Sciatic nerve (tissue), 2 donors: Measurements from ENCODE around the gene HDAC10. TPM values are rescaled to one million over a fixed set of nuclear protein-coding genes. Genes with fewer than 3 reads are reported as not detected.
"Not testable (repeated sequence)": the region's sequence is repeated elsewhere in the genome, so short reads cannot be mapped to it uniquely, and the experiment has no call there.

Experiments
- ATAC-seq: fragments of 200-7000 bp; cut with Tn5 transposase; one replicate; pipeline ENCODE4 v1.9.1; 2020; ENCODE audit warnings: mild to moderate bottlenecking, moderate library complexity
- DNase-seq: peaks from one replicate; pipeline ENCODE4 v3.0.0-alpha.2; 2020; ENCODE audit warnings: low spot score
- intact Hi-C: fragments of 100-400 bp; cut with DNase I; formaldehyde crosslinking; loops from one replicate; pipeline ENCODE4 v1.14.2; 2022
- total RNA-seq: library from RNA; stranded (reverse); fragmentation: NEBNext Ultra II Directional; extraction: Animal tissue kit (Norgen Biotek cat#: 25700); gene quantifications from one replicate; pipeline ENCODE4 v1.2.1, GENCODE V29; 2021
- donor health status: DM: no; HTN: no; CAD: no.
- donor health status: DM: no; HTN: no; CAD: no.

Gene HDAC10
- total RNA-seq, 1 donor from 2014 or later: 32.4 TPM

DNA sequence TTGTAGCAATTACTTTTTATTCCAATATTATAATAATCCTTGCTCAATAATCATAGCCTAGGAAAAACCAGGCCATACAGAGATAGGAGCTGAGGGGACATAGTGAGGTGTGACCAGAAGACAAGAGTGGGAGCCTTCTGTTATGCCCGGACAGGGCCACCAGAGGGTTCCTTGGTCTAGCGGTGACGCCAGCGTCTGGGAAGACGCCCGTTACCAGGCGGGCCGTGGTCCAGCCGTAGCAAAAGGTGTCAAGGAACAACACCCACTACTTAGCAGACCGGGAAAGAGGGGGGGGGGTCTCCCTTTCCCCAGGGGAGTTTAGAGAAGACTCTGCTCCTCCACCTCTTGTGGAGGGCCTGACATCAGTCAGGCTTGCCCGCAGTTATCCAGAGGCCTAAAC, 22.3 kb upstream of the HDAC10 start:
- ATAC-seq, intact Hi-C loops, DNase-seq: not testable (repeated sequence)

DNA sequence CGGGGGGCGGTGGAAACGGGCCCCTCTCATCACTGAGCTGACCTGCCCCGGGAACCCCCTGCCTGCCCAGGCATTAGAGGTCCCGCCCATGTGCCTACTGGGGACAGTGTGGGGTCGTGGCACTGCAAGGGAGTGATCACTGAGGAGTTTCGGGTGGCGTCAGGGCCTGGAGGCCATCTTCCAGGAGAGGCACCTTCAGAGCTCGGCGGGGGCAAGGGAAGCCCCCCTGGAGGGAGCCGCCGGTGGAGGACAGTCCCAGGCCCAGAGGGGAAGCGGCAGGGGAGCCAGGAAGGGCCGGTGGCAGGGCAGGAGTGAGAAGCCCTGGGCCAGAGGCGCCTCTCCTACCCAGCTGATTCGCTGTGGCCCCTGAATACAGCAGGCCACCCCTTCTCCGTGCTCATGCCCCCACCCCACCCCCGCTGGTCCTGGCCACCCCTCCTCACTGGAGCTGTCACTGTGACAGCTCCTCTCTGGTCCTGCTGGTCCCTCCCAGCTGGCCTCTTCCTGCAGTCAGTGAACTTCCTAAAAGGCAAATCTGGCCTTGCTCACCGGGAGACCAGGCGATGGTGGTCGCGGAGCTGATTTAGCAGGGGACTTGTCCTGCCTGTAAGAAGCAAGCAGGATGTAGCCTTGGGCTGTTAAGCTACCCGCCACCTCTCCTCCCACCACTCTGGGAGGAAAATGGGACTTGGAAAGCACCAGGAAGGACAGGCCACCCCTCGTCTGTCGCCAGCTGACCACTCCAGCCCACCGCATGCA, 21.2 kb upstream of the HDAC10 start:
- no peak for ATAC-seq
- intact Hi-C loops: no loop called here
- no peak for DNase-seq

DNA sequence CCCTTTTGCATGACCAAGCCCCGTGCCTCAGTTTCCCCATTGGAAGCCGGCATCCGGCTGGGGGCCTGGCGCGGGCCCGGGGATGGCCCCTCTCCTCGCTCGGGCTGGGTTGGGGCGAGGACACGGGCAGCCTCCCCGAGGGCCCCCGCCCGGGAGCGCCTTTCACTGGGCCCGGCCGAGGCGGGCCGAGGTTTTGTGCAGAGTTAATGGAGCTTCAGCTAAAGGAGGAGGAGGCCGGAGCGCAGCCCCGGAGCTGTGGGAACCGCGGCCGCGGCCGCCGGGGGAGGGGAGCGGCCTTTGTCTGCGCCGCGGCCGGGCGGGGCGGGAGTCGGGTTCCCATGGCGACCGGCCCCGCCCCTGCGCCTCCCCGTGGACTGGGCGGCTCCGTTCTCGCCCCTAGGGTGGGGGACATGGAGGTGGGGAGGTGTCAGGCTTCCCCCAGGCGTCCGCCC, 20.5 kb upstream of the HDAC10 start:
- ATAC-seq (no peak), DNase-seq (no peak)
- intact Hi-C loops: no loop called here

DNA sequence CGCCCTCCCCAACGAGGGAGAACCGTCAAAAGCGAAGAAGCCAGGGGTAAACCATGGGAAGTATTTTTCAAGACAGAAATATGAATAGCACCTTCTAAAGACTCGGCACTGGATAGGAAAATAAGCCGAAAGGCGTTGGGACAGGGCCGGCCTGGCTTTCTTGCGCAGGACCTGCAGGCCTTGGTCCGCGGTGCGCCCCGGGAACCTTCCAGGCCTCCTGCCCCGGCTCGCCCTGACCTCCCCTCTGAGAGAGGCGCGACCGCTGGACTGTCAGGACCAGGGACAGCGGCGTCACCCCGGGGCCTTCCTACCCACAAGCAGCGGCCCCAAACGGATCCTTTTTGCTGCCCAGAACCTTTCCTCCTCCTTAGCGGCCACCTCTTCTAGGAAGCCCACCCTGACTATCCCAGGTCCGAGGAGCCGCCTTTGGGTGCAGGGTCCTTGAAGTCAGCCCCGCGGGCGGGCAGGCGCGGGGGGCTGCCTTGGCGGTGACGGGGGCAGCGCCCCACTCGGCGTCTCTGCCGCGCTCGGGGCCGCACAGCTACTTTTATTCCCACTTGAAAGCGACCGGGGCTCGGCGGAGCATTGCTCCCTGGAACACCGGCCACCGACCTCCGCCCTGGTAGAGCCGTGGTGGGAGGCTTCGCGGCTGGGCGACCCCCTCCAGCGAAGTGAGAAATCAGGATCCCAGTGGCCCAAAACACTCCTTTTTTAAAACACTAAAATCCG, 19.8 kb upstream of the HDAC10 start:
- peak; percentile 38 for ATAC-seq
- intact Hi-C loops: no loop called here
- peak; percentile 84 for DNase-seq

DNA sequence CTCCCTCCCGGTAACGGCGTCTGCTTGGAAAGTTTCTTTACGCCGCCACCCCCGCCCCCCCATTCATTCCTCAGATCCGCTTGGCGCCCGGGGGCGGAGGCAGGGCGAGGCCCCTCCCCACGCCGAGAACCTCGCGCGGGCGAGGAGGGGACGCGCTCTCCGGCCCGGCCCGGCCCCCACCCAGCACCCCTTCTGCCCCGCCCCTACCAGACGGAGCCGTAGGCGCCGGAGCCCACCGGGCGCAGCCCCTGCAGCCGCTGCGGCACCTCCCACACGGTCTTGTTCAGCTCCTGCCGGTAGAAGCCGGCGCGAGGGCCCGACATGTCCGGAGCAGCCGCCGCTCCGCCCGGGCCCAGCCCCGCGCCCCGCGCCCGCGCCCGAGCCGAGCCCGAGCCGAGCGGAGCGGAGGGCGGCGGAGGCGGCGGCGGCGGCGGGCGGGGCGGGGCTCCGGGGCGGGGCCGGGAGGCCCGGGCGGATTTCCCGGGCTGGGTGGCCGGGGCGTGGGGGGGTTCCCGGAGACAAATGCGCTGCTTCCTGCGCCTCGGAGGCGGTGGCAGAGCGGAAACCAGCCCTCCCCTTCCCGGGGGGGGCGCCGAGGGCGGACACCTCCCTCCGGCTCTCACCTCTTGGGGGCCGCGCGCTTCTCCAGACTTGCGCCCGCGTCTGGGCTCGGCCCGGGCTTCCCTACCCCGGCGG, 19.1 kb upstream of the HDAC10 start, which contains the start of gene MAPK11:
Gene MAPK11, minus strand, starts transcription at position 411 of the 696 bp plus-strand sequence. Its CDS starts 88 bp downstream, at position 323.
- DNase-seq: no peak
- intact Hi-C loops: loop anchor here (2.0 kb wide), 1 partner anchor 57 kb away; the partner anchor contains the start of gene DENND6B
- ATAC-seq: peak; percentile 35

DNA sequence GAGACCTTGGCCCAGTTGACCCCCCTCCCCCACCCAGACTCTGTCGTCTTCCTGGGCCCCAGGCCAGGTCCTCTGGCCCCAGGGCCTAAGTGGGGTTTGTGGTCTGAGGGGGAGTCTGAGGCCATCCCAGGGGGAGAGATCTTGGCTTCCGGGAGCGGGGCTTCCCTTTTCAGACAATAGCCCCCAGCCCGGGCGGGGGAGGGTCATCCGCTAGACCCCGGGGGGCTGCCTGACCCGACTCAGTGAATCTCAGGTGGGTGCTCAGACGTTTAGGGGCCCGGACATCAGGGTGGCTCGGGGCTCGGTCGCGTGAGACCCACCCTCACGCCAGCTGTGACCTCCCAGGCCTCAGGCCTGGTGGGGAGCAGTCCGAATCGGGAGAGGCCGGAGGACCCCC, 18.5 kb upstream of the HDAC10 start:
- peak; percentile 0 for ATAC-seq
- intact Hi-C loops: loop anchor here (2.0 kb wide), 1 partner anchor 57 kb away; the partner anchor contains the start of gene DENND6B
- DNase-seq: no peak

DNA sequence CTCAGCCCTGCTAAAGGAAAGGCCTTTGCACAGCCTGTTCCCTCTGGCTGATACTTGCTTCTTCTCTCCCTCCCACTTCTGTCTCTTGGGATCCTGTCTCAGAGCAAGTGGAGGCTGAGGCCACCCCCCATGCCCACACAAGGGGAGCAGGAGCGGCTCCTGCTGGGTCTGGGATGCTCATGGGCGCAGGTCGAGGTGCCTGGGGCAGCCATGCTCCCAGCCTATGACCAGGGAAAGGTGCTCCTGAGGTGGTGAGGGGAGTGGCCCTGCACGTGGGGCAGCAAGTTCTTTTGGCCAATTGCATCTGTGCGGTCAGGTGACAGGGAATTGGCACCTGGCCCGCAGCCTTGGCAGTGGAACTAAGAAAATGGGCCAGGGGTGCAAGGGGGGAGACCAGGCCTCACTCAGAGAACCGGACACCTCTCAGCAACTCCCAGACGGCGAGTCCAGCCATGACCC, 17.6 kb upstream of the HDAC10 start:
- DNase-seq (no peak), ATAC-seq (peak; percentile 1)
- intact Hi-C loops: loop anchor here (2.0 kb wide), 1 partner anchor 58 kb away; the partner anchor contains the start of gene DENND6B

DNA sequence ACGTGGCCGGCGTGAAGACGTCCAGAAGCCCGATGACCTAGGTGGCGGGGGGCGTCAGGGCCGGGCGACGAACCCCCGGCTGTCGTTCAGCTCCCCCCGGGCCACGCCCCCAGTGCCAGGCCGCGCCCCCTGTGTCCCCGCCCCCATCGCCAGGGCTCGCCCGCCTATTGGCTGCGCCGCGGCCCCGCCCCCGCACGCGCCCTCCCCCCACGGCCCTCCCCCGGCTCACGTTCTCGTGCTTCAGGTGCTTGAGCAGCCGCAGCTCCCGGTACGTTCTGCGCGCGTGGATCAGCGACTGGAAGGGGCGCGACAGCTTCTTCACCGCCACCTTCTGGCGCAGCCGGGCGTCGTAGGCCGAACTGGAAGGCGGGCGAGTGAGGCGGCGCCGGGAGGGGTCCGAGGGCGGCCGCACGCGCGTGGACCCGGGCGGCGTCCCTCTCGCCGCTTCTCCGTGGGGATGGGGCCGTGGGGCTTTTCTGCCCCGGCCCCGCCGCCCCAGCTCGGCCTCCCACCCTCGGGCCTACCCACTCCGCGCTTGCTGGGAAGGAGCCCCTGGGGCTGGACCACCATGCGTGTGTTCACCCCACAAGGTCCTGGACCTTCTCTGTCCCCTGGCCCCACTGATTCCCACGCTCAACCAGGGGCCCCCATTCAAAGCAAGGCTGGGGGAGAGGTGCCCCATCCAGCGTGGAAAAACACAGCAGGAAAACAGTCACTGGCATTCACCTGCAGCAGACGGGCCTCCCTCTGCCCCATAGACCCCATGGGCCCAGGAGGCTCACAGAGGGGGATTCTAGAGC, 16.7 kb upstream of the HDAC10 start:
- ATAC-seq (peak; percentile 65), DNase-seq (peak; percentile 84)
- intact Hi-C loops: loop anchor here (2.0 kb wide), 1 partner anchor 59 kb away; the partner anchor contains the start of gene DENND6B

DNA sequence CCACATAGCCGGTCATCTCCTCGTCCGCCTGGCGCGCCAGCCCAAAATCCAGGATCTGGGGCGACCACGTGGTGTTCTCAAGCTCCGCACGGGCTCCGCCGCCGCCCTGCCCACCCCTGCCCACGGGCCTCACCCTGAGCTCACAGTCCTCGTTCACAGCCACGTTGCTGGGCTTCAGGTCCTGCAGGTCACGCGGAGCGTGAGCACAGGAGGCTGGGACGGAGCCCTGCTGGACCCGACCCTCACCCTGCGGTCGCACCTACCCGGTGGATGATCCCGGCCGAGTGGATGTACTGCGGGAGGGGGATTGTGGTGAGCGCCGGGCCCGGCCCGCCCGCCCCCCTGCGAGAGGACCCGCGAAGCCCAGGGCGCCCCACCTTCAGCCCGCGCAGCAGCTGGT, 15.9 kb upstream of the HDAC10 start:
- intact Hi-C loops: no loop called here
- ATAC-seq: no peak
- no peak for DNase-seq

DNA sequence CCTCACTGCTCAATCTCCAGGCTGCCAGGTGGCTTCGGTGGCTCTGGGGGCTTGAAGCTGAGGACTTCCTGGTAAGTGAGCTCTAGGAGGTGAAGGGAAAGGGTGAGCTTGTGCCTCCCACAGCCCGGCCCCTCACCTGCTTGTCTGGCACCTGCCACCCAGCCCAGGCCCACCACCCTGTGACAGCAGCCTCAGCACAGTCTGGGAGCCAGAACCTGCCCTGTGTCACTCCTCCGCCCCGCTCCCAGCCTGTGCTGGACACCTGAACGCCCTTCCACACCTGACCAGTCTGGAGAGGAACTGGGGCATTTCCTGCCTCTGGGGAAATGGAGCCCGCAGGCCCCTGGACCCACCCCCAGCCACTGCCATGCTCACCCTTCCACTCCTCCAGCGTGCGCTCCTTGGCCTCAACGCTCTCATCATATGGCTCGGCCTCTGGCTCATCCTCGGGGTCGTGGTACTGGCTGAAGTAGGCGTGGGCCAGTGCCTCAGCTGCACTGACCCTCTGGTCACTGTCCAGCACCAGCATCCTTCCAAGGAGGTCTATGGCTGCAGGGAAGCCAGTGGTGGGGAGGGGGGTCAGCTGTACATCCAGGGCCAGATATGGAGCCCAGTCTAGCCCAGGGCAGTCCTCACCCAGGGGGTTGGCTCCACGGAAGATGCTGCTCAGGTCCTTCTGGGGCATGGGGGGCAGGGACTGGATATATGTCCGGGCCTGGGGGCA, 14.0 kb upstream of the HDAC10 start:
- intact Hi-C loops: loop anchor here (5.0 kb wide), 1 partner anchor 72 kb away; no protein-coding TSS in a partner anchor
- ATAC-seq (no peak), DNase-seq (no peak)

DNA sequence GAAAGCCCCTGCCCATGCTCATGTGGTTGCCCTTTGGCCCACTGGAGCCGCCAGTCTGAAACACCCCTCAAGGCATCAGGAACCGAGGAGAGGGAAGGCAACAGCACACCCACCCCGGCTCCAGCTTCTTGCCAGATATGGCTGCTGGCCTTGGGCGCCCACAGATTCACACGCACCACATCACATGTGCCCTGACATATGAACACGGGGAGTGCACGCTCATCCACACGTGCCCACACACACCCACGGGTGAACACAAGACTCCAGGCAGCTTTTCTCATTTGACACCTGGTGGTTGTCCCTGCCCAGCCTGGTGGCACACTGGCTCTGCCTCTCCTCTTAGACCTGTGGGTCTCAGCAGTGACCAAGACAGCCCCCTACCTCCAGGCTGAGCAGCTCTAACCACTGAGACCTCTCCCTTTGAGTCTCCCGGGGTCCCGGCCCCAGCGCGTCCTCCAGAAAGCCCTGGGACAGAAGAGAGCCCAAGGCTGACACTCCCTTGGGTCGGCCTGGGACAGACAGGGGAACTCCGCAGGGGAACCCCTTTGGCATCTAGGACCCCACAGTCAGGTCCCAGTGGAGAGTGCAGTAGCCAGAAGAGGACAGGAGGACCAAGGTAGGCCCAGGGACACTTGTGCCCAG, 13.2 kb upstream of the HDAC10 start:
- ATAC-seq: no peak
- intact Hi-C loops: loop anchor here (5.0 kb wide), 1 partner anchor 73 kb away; no protein-coding TSS in a partner anchor
- DNase-seq: no peak

DNA sequence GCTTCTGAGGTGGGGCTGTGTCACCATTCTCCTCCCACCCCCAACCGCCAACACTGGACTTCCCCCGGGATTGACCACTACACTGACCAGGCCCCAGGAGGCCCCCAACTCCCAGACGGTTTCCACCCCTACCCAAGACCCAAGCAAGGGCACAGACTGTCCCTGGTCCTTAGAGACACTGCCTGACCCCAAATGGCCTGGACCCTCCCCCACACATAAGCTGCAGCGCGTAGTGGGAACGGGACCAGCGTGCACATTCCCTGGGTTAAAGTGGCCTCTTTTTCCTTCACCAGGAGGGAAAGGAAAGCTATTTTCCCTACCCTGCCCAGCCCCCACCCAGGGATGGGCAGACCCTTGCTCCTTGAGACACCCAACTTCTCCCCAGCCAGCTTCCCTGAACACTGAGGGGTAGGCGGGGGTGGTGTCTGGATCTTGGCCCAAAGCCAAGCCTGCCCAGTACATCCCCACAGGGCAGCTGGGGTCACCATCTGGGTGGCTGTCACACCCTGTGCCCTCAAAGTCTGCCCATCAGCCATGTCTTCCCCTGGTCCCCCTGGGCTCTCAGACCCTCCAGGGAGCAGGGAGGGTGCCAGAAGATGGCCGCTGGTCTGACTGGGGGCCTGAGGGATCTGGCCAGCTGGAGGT, 12.0 kb upstream of the HDAC10 start:
- DNase-seq (no peak), ATAC-seq (no peak)
- intact Hi-C loops: loop anchor here (5.0 kb wide), 1 partner anchor 74 kb away; no protein-coding TSS in a partner anchor

DNA sequence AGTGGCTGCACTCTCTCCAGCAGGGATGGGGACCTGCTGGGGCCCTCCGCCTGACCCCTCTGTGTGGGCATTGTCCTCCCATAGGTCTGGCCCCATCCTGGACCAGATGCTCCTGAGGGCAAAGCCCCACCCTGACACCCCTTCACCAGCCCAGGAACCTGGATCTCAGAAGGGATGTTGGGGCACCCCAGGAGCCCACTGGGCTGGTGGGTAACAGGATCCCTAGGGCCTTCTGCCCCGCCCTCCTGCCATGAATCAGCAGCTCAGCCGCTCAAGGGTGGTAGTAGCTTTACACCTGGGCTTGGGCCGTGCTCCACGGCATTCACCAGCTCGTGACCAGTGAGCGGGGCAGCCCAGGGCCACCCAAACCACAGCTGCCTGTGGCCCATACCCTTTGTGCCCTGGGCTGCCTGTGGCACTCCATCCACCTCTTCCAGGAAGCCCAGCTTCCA, 11.4 kb upstream of the HDAC10 start:
- DNase-seq (no peak), ATAC-seq (no peak)
- intact Hi-C loops: loop anchor here (5.0 kb wide), 1 partner anchor 75 kb away; no protein-coding TSS in a partner anchor

DNA sequence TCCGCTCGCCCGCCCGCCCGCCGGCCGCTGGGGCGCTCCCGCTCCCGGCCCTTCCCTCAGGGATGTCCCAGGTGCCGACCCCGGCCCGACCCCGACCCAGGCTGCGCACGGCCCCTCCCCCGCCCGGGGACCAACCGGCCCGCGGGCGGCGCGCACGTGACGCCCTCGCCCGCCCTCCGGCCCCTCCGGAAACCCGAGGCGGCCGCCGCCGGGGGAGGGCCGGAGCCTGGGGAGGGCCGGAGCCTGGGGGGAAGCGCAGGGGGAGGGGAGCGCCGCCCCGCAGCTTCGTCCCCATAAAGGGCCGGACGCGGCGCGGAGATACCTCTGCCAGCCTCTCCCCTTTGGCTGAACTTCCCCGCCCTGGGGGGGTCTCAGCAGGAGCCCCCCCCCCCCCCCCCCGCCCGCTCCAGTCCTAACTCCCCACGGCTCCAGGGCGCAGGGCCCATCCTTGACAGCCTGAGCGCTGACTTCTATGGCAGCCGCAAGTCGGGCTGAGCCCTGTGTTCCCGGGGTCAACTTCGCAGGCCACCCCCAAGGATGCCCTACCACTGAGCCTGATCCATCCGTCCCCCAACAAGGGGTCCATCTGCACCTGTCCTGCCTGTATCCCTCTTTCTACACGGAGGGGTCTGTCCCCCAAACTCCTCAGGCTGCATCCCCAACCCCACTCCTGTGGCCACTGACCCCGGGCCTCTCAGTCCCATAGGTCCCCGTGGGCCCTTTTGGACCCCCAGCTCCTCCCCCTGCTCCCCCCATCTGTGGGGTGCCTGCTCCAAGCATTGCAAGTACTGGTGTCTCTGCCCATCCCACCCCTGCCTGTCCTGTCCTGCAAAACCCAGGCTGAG, 10.8 kb upstream of the HDAC10 start, which contains the start of gene MAPK12:
Gene MAPK12, minus strand, starts transcription at position 69 of the 845 bp plus-strand sequence. CDS start 174 bp downstream, outside the sequence.
- no peak for DNase-seq
- ATAC-seq: peak; percentile 1
- intact Hi-C loops: loop anchor here (5.0 kb wide), 1 partner anchor 75 kb away; no protein-coding TSS in a partner anchor
